ENCODE data around the gene ADAMTS12. TPM values are rescaled to one million over a fixed set of nuclear protein-coding genes. Genes with fewer than 3 reads are reported as not detected.
"Not testable (repeated sequence)": the region's sequence is repeated elsewhere in the genome, so short reads cannot be mapped to it uniquely, and the experiment has no call there.

The ADAMTS12 gene
- total RNA-seq, 3 donors from 2014 or later = 4.4 to 17.4 (median 15.0) TPM

GRCh38 chr5:33928283-33928682 is 36.5 kb upstream of the ADAMTS12 start:
- H3K36me3 ChIP-seq = no peaks in the 10 kb centered on the region
- intact Hi-C loops (cut with DNase I; ENCODE audit: low total_unique reads) = loop anchor here (10.0 kb wide), 1 partner anchor 1377 kb away; no protein-coding TSS in a partner anchor
- no peaks in the 10 kb centered on the region for H3K27me3 ChIP-seq
- no peak for DNase-seq (ENCODE audit: low spot score in 2 of 2)
- TF ChIP-seq CTCF (IDR thresholded peaks at IDR 0.05) (no peak), POLR2AphosphoS5 (IDR thresholded peaks at IDR 0.05) (no peak), POLR2A (IDR thresholded peaks at IDR 0.05) (no peak)
- H3K27ac ChIP-seq = no peak overlapping the region
- H3K4me1 ChIP-seq = no peaks in the 10 kb centered on the region
- H3K9me3 ChIP-seq = no peaks in the 10 kb centered on the region
- H3K4me3 ChIP-seq = no peak overlapping the region

- Histone ChIP-seq H3K4me1 (no peaks in the 10 kb centered on the region), H3K27me3 (no peaks in the 10 kb centered on the region), H3K4me3 (no peak overlapping the region), H3K27ac (no peak overlapping the region), H3K9me3 (no peaks in the 10 kb centered on the region), H3K36me3 (no peaks in the 10 kb centered on the region)
- TF ChIP-seq POLR2AphosphoS5 (IDR thresholded peaks at IDR 0.05) (no peak), CTCF (IDR thresholded peaks at IDR 0.05) (no peak), POLR2A (IDR thresholded peaks at IDR 0.05) (no peak)
- no peak for DNase-seq (ENCODE audit: low spot score in 2 of 2)
- intact Hi-C loops (cut with DNase I; ENCODE audit: low total_unique reads) = loop anchor here (10.0 kb wide), 1 partner anchor 1377 kb away; no protein-coding TSS in a partner anchor
Observed at GRCh38 chr5:33927685-33928084, 35.9 kb upstream of the ADAMTS12 start.

- TF ChIP-seq POLR2A (IDR thresholded peaks at IDR 0.05) (no peak), CTCF (IDR thresholded peaks at IDR 0.05) (no peak), POLR2AphosphoS5 (IDR thresholded peaks at IDR 0.05) (no peak)
- no peak overlapping the region for H3K27ac ChIP-seq
- no peak overlapping the region for H3K4me3 ChIP-seq
- H3K9me3 ChIP-seq = no peaks in the 10 kb centered on the region
- H3K27me3 ChIP-seq = no peaks in the 10 kb centered on the region
- intact Hi-C loops (cut with DNase I; ENCODE audit: low total_unique reads) = loop anchor here (10.0 kb wide), 1 partner anchor 1380 kb away; no protein-coding TSS in a partner anchor
- H3K4me1 ChIP-seq = no peaks in the 10 kb centered on the region
- DNase-seq (ENCODE audit: low spot score in 2 of 2) = no peak
- no peaks in the 10 kb centered on the region for H3K36me3 ChIP-seq
Observed at GRCh38 chr5:33925278-33925677, 33.5 kb upstream of the ADAMTS12 start.

GRCh38 chr5:33921002-33921401 is 29.2 kb upstream of the ADAMTS12 start:
- Histone ChIP-seq H3K36me3 (no peaks in the 10 kb centered on the region), H3K27ac (no peak overlapping the region), H3K9me3 (peaks cover under 1 to 4% of the 10 kb centered on the region in 2 donors), H3K4me1 (no peaks in the 10 kb centered on the region), H3K4me3 (no peak overlapping the region), H3K27me3 (no peaks in the 10 kb centered on the region)
- TF ChIP-seq POLR2A (IDR thresholded peaks at IDR 0.05) (no peak), CTCF (IDR thresholded peaks at IDR 0.05) (no peak), POLR2AphosphoS5 (IDR thresholded peaks at IDR 0.05) (no peak)
- DNase-seq (ENCODE audit: low spot score in 2 of 2) = no peak
- intact Hi-C loops (cut with DNase I; ENCODE audit: low total_unique reads) = loop anchor here (10.0 kb wide), 1 partner anchor 1384 kb away; no protein-coding TSS in a partner anchor

GRCh38 chr5:33914844-33915243 is 23.1 kb upstream of the ADAMTS12 start:
- DNase-seq (ENCODE audit: low spot score in 2 of 2); H3K9me3 ChIP-seq; intact Hi-C loops (cut with DNase I; ENCODE audit: low total_unique reads); H3K27ac ChIP-seq; H3K27me3 ChIP-seq; H3K4me3 ChIP-seq; H3K4me1 ChIP-seq; H3K36me3 ChIP-seq: not testable (repeated sequence)

- H3K4me3 ChIP-seq; DNase-seq (ENCODE audit: low spot score in 2 of 2); H3K4me1 ChIP-seq; H3K27me3 ChIP-seq; H3K27ac ChIP-seq; intact Hi-C loops (cut with DNase I; ENCODE audit: low total_unique reads); H3K36me3 ChIP-seq: not testable (repeated sequence)
- peaks cover 14 to 36% of the 10 kb centered on the region in 2 donors for H3K9me3 ChIP-seq
Observed at GRCh38 chr5:33906248-33906647, 14.5 kb upstream of the ADAMTS12 start.
